Coronary artery (tissue), 2 donors: ENCODE results near the gene RBM47.
"Not testable (repeated sequence)": the region's sequence is repeated elsewhere in the genome, so short reads cannot be mapped to it uniquely, and the experiment has no call there.

Experiments
- DNase-seq: peaks from one replicate; pipeline ENCODE4 v3.0.0-alpha.2; 2017; ENCODE audit warnings: low spot score
- H3K27ac ChIP-seq, 2 donors: fragments of 200-600 bp; sonication (generic); one replicate each; pipeline ENCODE4 v1.5.1; 2016 to 2019
- H3K4me3 ChIP-seq: fragments of 200-600 bp; sonication (generic); 2 replicates; pipeline ENCODE4 v1.5.1; 2016; ENCODE audit warnings: mild to moderate bottlenecking, moderate library complexity
- CTCF ChIP-seq: fragments of 200-600 bp; sonication (generic); IDR thresholded peaks from one replicate; pipeline ENCODE4 v1.5.1; 2019; ENCODE audit warnings: antibody characterized with exemption

The RBM47 gene

GRCh38 chr4:40448875-40449274 is 180.8 kb downstream of the RBM47 start:
- TF ChIP-seq CTCF: no peak
- Histone ChIP-seq H3K4me3 (no peak overlapping the region), H3K27ac (no peak overlapping the region)
- DNase-seq: no peak

- Histone ChIP-seq H3K27ac (no peak overlapping the region), H3K4me3 (no peak overlapping the region)
- TF ChIP-seq CTCF: no peak
- DNase-seq: no peak
Observed at GRCh38 chr4:40446839-40447238, 182.8 kb downstream of the RBM47 start.

GRCh38 chr4:40446261-40446750 is 183.4 kb downstream of the RBM47 start:
- H3K4me3 ChIP-seq, H3K27ac ChIP-seq, DNase-seq: not testable (repeated sequence)

- Histone ChIP-seq H3K4me3 (no peak overlapping the region), H3K27ac (no peak overlapping the region)
- no peak for TF ChIP-seq CTCF
- DNase-seq: no peak
Observed at GRCh38 chr4:40445671-40446070, 184.0 kb downstream of the RBM47 start.

GRCh38 chr4:40441430-40441829 is 188.2 kb downstream of the RBM47 start:
- TF ChIP-seq CTCF: no peak
- no peak overlapping the region for H3K27ac ChIP-seq
- DNase-seq: no peak

GRCh38 chr4:40439519-40439918 is 190.1 kb downstream of the RBM47 start:
- TF ChIP-seq CTCF: no peak
- Histone ChIP-seq H3K27ac (no peak overlapping the region), H3K4me3 (no peak overlapping the region)
- no peak for DNase-seq

More at GRCh38 chr4:40441430-40441829, 188.2 kb downstream of the RBM47 start:
- H3K4me3 ChIP-seq: no peak overlapping the region

GRCh38 chr4:40438384-40439026 is 191.2 kb downstream of the RBM47 start:
- no peak for TF ChIP-seq CTCF

More at GRCh38 chr4:40438384-40439026, 191.2 kb downstream of the RBM47 start:
- Histone ChIP-seq H3K4me3 (no peak overlapping the region), H3K27ac (no peak overlapping the region)
- DNase-seq: no peak
